ENCODE results near the gene PTPRT.

PTPRT gene

GRCh38 chr20:42378826-42379225, 810.9 kb downstream of the PTPRT start:
- DNase-seq = peak; percentile 9
- no peaks in the 10 kb centered on the region for H3K79me1 ChIP-seq (ENCODE audit: low read length)

GRCh38 chr20:42376131-42376530, 813.6 kb downstream of the PTPRT start:
- Histone ChIP-seq H2BK5ac (ENCODE audit: low read length) (no peak overlapping the region), H3K36me3 (ENCODE audit: control insufficient read depth, insufficient read depth, low read length) (no peaks in the 10 kb centered on the region), H4K5ac (ENCODE audit: low read length) (no peak overlapping the region), H3K79me1 (ENCODE audit: low read length) (no peaks in the 10 kb centered on the region), H3K4ac (ENCODE audit: low read depth, low read length) (no peak overlapping the region), H3K4me3 (ENCODE audit: low read length) (no peak overlapping the region), H3K4me1 (ENCODE audit: control insufficient read depth, low read depth, low read length) (no peaks in the 10 kb centered on the region), H3K4me2 (ENCODE audit: low read length) (no peak overlapping the region), H3K79me2 (ENCODE audit: control insufficient read depth, insufficient read depth, low read length) (no peaks in the 10 kb centered on the region), H3K56ac (ENCODE audit: low read length) (no peak overlapping the region), H2BK15ac (replicated peaks; ENCODE audit: low read depth) (no peak overlapping the region), H3K27me3 (ENCODE audit: insufficient read depth, low read length, poor library complexity) (no peaks in the 10 kb centered on the region), H3K23ac (ENCODE audit: low read length) (no peak overlapping the region), H3K27ac (ENCODE audit: low read depth, low read length) (no peak overlapping the region), H2BK120ac (ENCODE audit: low read depth, low read length) (no peak overlapping the region), H2AK5ac (ENCODE audit: low read length) (no peak overlapping the region), H4K8ac (ENCODE audit: low read depth, low read length) (no peak overlapping the region), H3K18ac (ENCODE audit: low read length) (no peak overlapping the region), H3K9ac (ENCODE audit: low read length) (no peak overlapping the region)
- no peak for DNase-seq
- WGBS (ENCODE audit: extremely low coverage, insufficient coverage, low lambda C conversion rate) = no CpG with 5 or more reads among the region's 6 CpGs

More at GRCh38 chr20:42378826-42379225, 810.9 kb downstream of the PTPRT start:
- no peak overlapping the region for H3K9ac ChIP-seq (ENCODE audit: low read length)
- H4K5ac ChIP-seq (ENCODE audit: low read length) = no peak overlapping the region
- no peak overlapping the region for H3K18ac ChIP-seq (ENCODE audit: low read length)
- no peak overlapping the region for H3K4me3 ChIP-seq (ENCODE audit: low read length)
- no peaks in the 10 kb centered on the region for H3K4me1 ChIP-seq (ENCODE audit: control insufficient read depth, low read depth, low read length)
- H3K36me3 ChIP-seq (ENCODE audit: control insufficient read depth, insufficient read depth, low read length) = no peaks in the 10 kb centered on the region
- H3K27me3 ChIP-seq (ENCODE audit: insufficient read depth, low read length, poor library complexity) = no peaks in the 10 kb centered on the region
- no peak overlapping the region for H2BK15ac ChIP-seq (replicated peaks; ENCODE audit: low read depth)
- no peaks in the 10 kb centered on the region for H3K79me2 ChIP-seq (ENCODE audit: control insufficient read depth, insufficient read depth, low read length)
- H3K27ac ChIP-seq (ENCODE audit: low read depth, low read length) = no peak overlapping the region
- no peak overlapping the region for H2AK5ac ChIP-seq (ENCODE audit: low read length)
- H2BK120ac ChIP-seq (ENCODE audit: low read depth, low read length) = no peak overlapping the region
- H3K4me2 ChIP-seq (ENCODE audit: low read length) = no peak overlapping the region
- WGBS (ENCODE audit: extremely low coverage, insufficient coverage, low lambda C conversion rate) = no CpG with 5 or more reads among the region's 3 CpGs
- H2BK5ac ChIP-seq (ENCODE audit: low read length) = no peak overlapping the region
- no peak overlapping the region for H3K4ac ChIP-seq (ENCODE audit: low read depth, low read length)
- H3K56ac ChIP-seq (ENCODE audit: low read length) = no peak overlapping the region
- H4K8ac ChIP-seq (ENCODE audit: low read depth, low read length) = no peak overlapping the region
- H3K23ac ChIP-seq (ENCODE audit: low read length) = no peak overlapping the region

GRCh38 chr20:42373049-42373448, 816.7 kb downstream of the PTPRT start:
- H3K36me3 ChIP-seq (ENCODE audit: control insufficient read depth, insufficient read depth, low read length) = no peaks in the 10 kb centered on the region
- no CpG with 5 or more reads among the region's 2 CpGs for WGBS (ENCODE audit: extremely low coverage, insufficient coverage, low lambda C conversion rate)
- H2BK15ac ChIP-seq (replicated peaks; ENCODE audit: low read depth) = no peak overlapping the region
- H3K4me1 ChIP-seq (ENCODE audit: control insufficient read depth, low read depth, low read length) = no peaks in the 10 kb centered on the region
- no peak overlapping the region for H2BK5ac ChIP-seq (ENCODE audit: low read length)
- H3K56ac ChIP-seq (ENCODE audit: low read length) = no peak overlapping the region
- no peaks in the 10 kb centered on the region for H3K79me1 ChIP-seq (ENCODE audit: low read length)
- H3K4me2 ChIP-seq (ENCODE audit: low read length) = no peak overlapping the region
- H2BK120ac ChIP-seq (ENCODE audit: low read depth, low read length) = no peak overlapping the region
- no peak overlapping the region for H3K9ac ChIP-seq (ENCODE audit: low read length)
- no peak overlapping the region for H4K8ac ChIP-seq (ENCODE audit: low read depth, low read length)
- H2AK5ac ChIP-seq (ENCODE audit: low read length) = no peak overlapping the region
- H3K4me3 ChIP-seq (ENCODE audit: low read length) = no peak overlapping the region
- no peaks in the 10 kb centered on the region for H3K79me2 ChIP-seq (ENCODE audit: control insufficient read depth, insufficient read depth, low read length)
- no peak for DNase-seq
- no peak overlapping the region for H3K23ac ChIP-seq (ENCODE audit: low read length)
- H3K27ac ChIP-seq (ENCODE audit: low read depth, low read length) = no peak overlapping the region
- H3K4ac ChIP-seq (ENCODE audit: low read depth, low read length) = no peak overlapping the region
- no peak overlapping the region for H3K18ac ChIP-seq (ENCODE audit: low read length)
- H3K27me3 ChIP-seq (ENCODE audit: insufficient read depth, low read length, poor library complexity) = no peaks in the 10 kb centered on the region
- no peak overlapping the region for H4K5ac ChIP-seq (ENCODE audit: low read length)

- no peak overlapping the region for H2BK5ac ChIP-seq (ENCODE audit: low read length)
Observed at GRCh38 chr20:42370075-42370474, 819.6 kb downstream of the PTPRT start.

GRCh38 chr20:42368910-42369309, 820.8 kb downstream of the PTPRT start:
- Histone ChIP-seq H3K4me1 (ENCODE audit: control insufficient read depth, low read depth, low read length) (no peaks in the 10 kb centered on the region), H3K27ac (ENCODE audit: low read depth, low read length) (no peak overlapping the region), H3K36me3 (ENCODE audit: control insufficient read depth, insufficient read depth, low read length) (no peaks in the 10 kb centered on the region), H3K27me3 (ENCODE audit: insufficient read depth, low read length, poor library complexity) (no peaks in the 10 kb centered on the region), H3K18ac (ENCODE audit: low read length) (no peak overlapping the region), H3K56ac (ENCODE audit: low read length) (no peak overlapping the region), H3K79me2 (ENCODE audit: control insufficient read depth, insufficient read depth, low read length) (no peaks in the 10 kb centered on the region), H2BK5ac (ENCODE audit: low read length) (no peak overlapping the region), H3K4me3 (ENCODE audit: low read length) (no peak overlapping the region), H2BK15ac (replicated peaks; ENCODE audit: low read depth) (no peak overlapping the region), H3K79me1 (ENCODE audit: low read length) (no peaks in the 10 kb centered on the region), H2AK5ac (ENCODE audit: low read length) (no peak overlapping the region), H4K5ac (ENCODE audit: low read length) (no peak overlapping the region), H3K23ac (ENCODE audit: low read length) (no peak overlapping the region), H3K4ac (ENCODE audit: low read depth, low read length) (no peak overlapping the region), H2BK120ac (ENCODE audit: low read depth, low read length) (no peak overlapping the region), H3K4me2 (ENCODE audit: low read length) (no peak overlapping the region), H4K8ac (ENCODE audit: low read depth, low read length) (no peak overlapping the region), H3K9ac (ENCODE audit: low read length) (no peak overlapping the region)
- 100% methylated on average over 2 of the region's 3 CpGs for WGBS (ENCODE audit: extremely low coverage, insufficient coverage, low lambda C conversion rate)
- no peak for DNase-seq

More at GRCh38 chr20:42370075-42370474, 819.6 kb downstream of the PTPRT start:
- no peak overlapping the region for H3K27ac ChIP-seq (ENCODE audit: low read depth, low read length)
- H3K23ac ChIP-seq (ENCODE audit: low read length) = no peak overlapping the region
- no peak overlapping the region for H2BK120ac ChIP-seq (ENCODE audit: low read depth, low read length)
- no peaks in the 10 kb centered on the region for H3K36me3 ChIP-seq (ENCODE audit: control insufficient read depth, insufficient read depth, low read length)
- WGBS (ENCODE audit: extremely low coverage, insufficient coverage, low lambda C conversion rate) = no CpG with 5 or more reads among the region's 6 CpGs
- no peaks in the 10 kb centered on the region for H3K27me3 ChIP-seq (ENCODE audit: insufficient read depth, low read length, poor library complexity)
- no peak overlapping the region for H2AK5ac ChIP-seq (ENCODE audit: low read length)
- H3K56ac ChIP-seq (ENCODE audit: low read length) = no peak overlapping the region
- no peak overlapping the region for H3K4me3 ChIP-seq (ENCODE audit: low read length)
- H4K8ac ChIP-seq (ENCODE audit: low read depth, low read length) = no peak overlapping the region
- DNase-seq = no peak
- H3K4me1 ChIP-seq (ENCODE audit: control insufficient read depth, low read depth, low read length) = no peaks in the 10 kb centered on the region
- no peaks in the 10 kb centered on the region for H3K79me2 ChIP-seq (ENCODE audit: control insufficient read depth, insufficient read depth, low read length)
- no peaks in the 10 kb centered on the region for H3K79me1 ChIP-seq (ENCODE audit: low read length)
- H3K4ac ChIP-seq (ENCODE audit: low read depth, low read length) = no peak overlapping the region
- H3K9ac ChIP-seq (ENCODE audit: low read length) = no peak overlapping the region
- H4K5ac ChIP-seq (ENCODE audit: low read length) = no peak overlapping the region
- H3K4me2 ChIP-seq (ENCODE audit: low read length) = no peak overlapping the region
- H2BK15ac ChIP-seq (replicated peaks; ENCODE audit: low read depth) = no peak overlapping the region
- H3K18ac ChIP-seq (ENCODE audit: low read length) = no peak overlapping the region

GRCh38 chr20:42366626-42367025, 823.1 kb downstream of the PTPRT start:
- Histone ChIP-seq H3K79me1 (ENCODE audit: low read length) (no peaks in the 10 kb centered on the region), H2BK5ac (ENCODE audit: low read length) (no peak overlapping the region), H3K4me2 (ENCODE audit: low read length) (no peak overlapping the region), H4K5ac (ENCODE audit: low read length) (no peak overlapping the region), H4K8ac (ENCODE audit: low read depth, low read length) (no peak overlapping the region), H3K4me1 (ENCODE audit: control insufficient read depth, low read depth, low read length) (no peaks in the 10 kb centered on the region), H2BK120ac (ENCODE audit: low read depth, low read length) (no peak overlapping the region), H2BK15ac (replicated peaks; ENCODE audit: low read depth) (no peak overlapping the region), H3K56ac (ENCODE audit: low read length) (no peak overlapping the region), H3K27ac (ENCODE audit: low read depth, low read length) (no peak overlapping the region), H3K4ac (ENCODE audit: low read depth, low read length) (no peak overlapping the region), H3K23ac (ENCODE audit: low read length) (no peak overlapping the region), H3K4me3 (ENCODE audit: low read length) (no peak overlapping the region), H3K79me2 (ENCODE audit: control insufficient read depth, insufficient read depth, low read length) (no peaks in the 10 kb centered on the region), H3K27me3 (ENCODE audit: insufficient read depth, low read length, poor library complexity) (no peaks in the 10 kb centered on the region), H3K18ac (ENCODE audit: low read length) (no peak overlapping the region), H3K9ac (ENCODE audit: low read length) (no peak overlapping the region), H3K36me3 (ENCODE audit: control insufficient read depth, insufficient read depth, low read length) (no peaks in the 10 kb centered on the region), H2AK5ac (ENCODE audit: low read length) (no peak overlapping the region)
- no peak for DNase-seq
- no CpG with 5 or more reads among the region's 6 CpGs for WGBS (ENCODE audit: extremely low coverage, insufficient coverage, low lambda C conversion rate)

Measured in mesendoderm (in vitro differentiated cells).